ENCODE results near the gene LUC7L2. TPM values are rescaled to one million over a fixed set of nuclear protein-coding genes. Genes with fewer than 3 reads are reported as not detected.

The LUC7L2 gene
- total and polyA plus RNA-seq, 11 donors, result 29.4 to 55.4 (median 46.2) TPM

DNA sequence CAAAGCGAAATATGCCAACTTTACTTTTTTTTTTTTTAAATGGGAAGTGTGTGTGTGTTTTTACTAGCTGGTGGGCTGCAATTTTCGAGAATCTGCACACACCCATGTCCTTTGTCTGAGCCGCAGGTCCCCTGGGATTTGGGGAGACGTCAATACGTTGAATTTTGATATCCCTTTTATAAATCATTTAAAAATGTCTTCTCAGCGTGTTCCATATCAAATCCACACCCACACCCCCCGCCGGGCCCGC, 19.0 kb upstream of the LUC7L2 start:
- Histone ChIP-seq H3K27ac (peak overlapping the region; percentile 96 to 100 (median 99)), H3K9me3 (peaks cover 0 to 9% (median 0%) of the 10 kb centered on the region in 12 donors), H3K36me3 (peaks cover 0 to 8% (median 6%) of the 10 kb centered on the region in 9 donors), H3K4me1 (peaks cover 0 to 25% (median 10%) of the 10 kb centered on the region in 12 donors), H3K4me3 (peak overlapping the region; percentile 63 to 88 (median 84)), H3K27me3 (no peaks in the 10 kb centered on the region)
- no peak for DNase-seq
- intact Hi-C loops (cut with DNase I), result loop anchor here in 9 of 10 donors (1.0 to 2.0 kb wide), 4 partner anchors 18 to 110 kb away; partner anchors contain the start of genes LUC7L2 (in 9 of the 9) and UBN2 (in 2 of the 9)
- ATAC-seq, result peak in 2 of 4 donors; percentile 2 to 4
- no peak for TF ChIP-seq POLR2A (IDR thresholded peaks at IDR 0.05)
- TF ChIP-seq, protein P1, sequence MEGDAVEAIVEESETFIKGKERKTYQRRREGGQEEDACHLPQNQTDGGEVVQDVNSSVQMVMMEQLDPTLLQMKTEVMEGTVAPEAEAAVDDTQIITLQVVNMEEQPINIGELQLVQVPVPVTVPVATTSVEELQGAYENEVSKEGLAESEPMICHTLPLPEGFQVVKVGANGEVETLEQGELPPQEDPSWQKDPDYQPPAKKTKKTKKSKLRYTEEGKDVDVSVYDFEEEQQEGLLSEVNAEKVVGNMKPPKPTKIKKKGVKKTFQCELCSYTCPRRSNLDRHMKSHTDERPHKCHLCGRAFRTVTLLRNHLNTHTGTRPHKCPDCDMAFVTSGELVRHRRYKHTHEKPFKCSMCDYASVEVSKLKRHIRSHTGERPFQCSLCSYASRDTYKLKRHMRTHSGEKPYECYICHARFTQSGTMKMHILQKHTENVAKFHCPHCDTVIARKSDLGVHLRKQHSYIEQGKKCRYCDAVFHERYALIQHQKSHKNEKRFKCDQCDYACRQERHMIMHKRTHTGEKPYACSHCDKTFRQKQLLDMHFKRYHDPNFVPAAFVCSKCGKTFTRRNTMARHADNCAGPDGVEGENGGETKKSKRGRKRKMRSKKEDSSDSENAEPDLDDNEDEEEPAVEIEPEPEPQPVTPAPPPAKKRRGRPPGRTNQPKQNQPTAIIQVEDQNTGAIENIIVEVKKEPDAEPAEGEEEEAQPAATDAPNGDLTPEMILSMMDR (IDR thresholded peaks at IDR 0.05), result no peak
- WGBS, 4 donors, result 0 to 1% (median 0%) methylated on average over 9 of the region's 9 CpGs

DNA sequence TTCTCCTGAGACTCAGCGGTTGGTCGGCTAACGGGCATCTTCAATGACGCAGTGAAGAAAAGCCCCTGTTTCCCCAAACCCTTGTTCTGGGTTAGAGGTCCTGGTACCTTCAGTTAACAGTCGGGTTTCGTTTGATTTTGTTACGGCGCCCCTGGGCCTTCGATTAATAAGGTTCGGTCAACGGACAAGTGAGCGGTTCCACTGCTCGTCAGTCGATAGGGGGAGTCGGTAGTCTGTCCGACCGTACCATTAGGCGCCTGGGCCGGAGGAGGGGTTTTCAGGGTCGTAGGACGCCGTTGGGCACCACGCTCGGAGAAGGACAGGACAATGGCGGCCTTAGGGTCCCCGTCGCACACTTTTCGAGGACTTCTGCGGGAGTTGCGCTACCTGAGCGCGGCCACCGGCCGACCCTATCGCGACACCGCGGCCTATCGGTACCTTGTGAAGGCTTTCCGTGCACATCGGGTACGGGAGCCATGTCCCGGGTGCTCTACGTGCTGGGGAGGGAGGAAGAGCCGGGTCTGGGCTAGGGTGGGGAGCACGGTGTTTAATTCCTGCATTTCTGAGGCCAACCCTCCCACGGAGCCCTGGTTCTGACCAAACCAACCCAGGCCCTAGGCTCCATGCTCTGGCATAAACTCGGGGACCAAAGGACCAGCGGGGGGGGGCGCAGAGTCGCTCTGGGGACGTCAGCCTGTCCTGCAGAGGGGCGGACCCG, 18.5 kb upstream of the LUC7L2 start, which contains the start of gene FMC1:
FMC1 (plus strand) TSS at position 280 of the 718 bp plus-strand sequence; CDS start at position 328, 48 bp downstream.
- 0% methylated on average over 17 to 54 of the region's 54 CpGs for WGBS, 4 donors
- H3K9me3 ChIP-seq, result peaks cover 0 to 9% (median 0%) of the 10 kb centered on the region in 12 donors
- H3K27ac ChIP-seq, result peak within 1 kb of the TSS; percentile 96 to 100 (median 99)
- peak within 1 kb of the TSS; percentile 63 to 88 (median 84) for H3K4me3 ChIP-seq
- peak; percentile 82 to 89 (median 86) for ATAC-seq
- DNase-seq, result peak; percentile 94 to 97 (median 96)
- H3K36me3 ChIP-seq, result peaks cover 0 to 13% (median 9%) of the 10 kb centered on the region in 9 donors
- H3K27me3 ChIP-seq, result no peaks in the 10 kb centered on the region
- TF ChIP-seq POLR2A (IDR thresholded peaks at IDR 0.05), result no peak
- TF ChIP-seq, protein P1 (IDR thresholded peaks at IDR 0.05), result peak in 10 of 12 donors; percentile 15 to 66 (median 46)
- peaks cover 0 to 25% (median 10%) of the 10 kb centered on the region in 12 donors for H3K4me1 ChIP-seq
- intact Hi-C loops (cut with DNase I), result loop anchor here in 6 of 10 donors (1.0 to 2.0 kb wide), 3 partner anchors 18 to 110 kb away; partner anchors contain the start of genes LUC7L2 (in 6 of the 6) and UBN2 (in 1 of the 6)

DNA sequence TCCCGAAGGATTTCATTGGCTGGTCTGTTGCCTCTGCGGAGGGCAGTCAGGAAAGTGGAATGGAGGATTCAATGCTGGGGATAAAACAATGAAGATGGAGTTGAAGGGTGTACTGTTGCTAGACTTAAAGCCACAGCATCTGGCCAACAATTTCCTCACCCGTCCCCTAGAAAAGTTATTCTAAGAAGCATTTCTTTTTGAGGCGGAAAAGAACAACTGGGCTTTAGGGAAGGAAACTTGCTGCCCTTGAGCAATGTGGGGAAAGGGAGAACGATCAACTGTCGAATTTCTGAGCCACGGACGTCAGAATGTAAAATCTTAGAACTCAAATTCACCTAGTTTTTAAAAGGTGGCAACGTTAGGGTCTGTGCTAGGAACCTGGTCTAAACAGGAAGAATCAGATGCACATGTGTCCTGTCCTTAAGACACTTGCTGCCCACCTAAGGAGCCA, 17.9 kb upstream of the LUC7L2 start:
- WGBS, 4 donors, result 0% methylated on average over 9 of the region's 9 CpGs
- no peak for DNase-seq
- Histone ChIP-seq H3K27ac (peak overlapping the region; percentile 96 to 100 (median 99)), H3K9me3 (peaks cover 0 to 9% (median 0%) of the 10 kb centered on the region in 12 donors), H3K4me3 (peak overlapping the region; percentile 63 to 88 (median 84)), H3K27me3 (no peaks in the 10 kb centered on the region), H3K36me3 (peaks cover 0 to 19% (median 15%) of the 10 kb centered on the region in 9 donors), H3K4me1 (peaks cover 0 to 25% (median 10%) of the 10 kb centered on the region in 12 donors)
- peak; percentile 12 to 46 for TF ChIP-seq POLR2A (IDR thresholded peaks at IDR 0.05)
- TF ChIP-seq, protein P1 (IDR thresholded peaks at IDR 0.05), result no peak
- intact Hi-C loops (cut with DNase I), result loop anchor here in 7 of 10 donors (1.0 to 2.0 kb wide), 4 partner anchors 15 to 111 kb away; partner anchors contain the start of genes LUC7L2 (in 6 of the 7) and UBN2 (in 1 of the 7)
- ATAC-seq, result no peak

DNA sequence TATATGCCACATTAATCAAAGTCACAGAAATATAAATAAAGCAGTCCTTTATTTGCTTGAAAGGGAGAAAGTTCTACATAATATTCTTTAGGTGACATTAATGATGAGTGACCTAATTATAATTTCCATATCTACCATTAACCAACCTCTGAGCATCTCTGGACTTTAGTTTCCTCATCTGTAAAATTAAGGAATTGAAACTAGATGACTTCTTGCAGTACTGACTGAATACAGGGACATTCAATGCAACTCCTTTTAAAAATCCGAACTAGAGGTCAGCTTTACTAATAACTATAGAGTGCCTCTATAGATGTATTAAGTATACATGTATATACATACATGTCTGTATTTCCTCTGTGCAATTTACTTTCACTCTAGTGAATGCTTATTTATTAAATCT, 14.7 kb upstream of the LUC7L2 start:
- intact Hi-C loops (cut with DNase I), result no loop called here
- no peak for ATAC-seq
- TF ChIP-seq, protein P1 (IDR thresholded peaks at IDR 0.05), result no peak
- no peak for TF ChIP-seq POLR2A (IDR thresholded peaks at IDR 0.05)
- no peak for DNase-seq
- Histone ChIP-seq H3K27me3 (no peaks in the 10 kb centered on the region), H3K27ac (no peak overlapping the region), H3K4me1 (peaks cover 0 to 25% (median 10%) of the 10 kb centered on the region in 12 donors), H3K9me3 (peaks cover 0 to under 1% (median 0%) of the 10 kb centered on the region in 12 donors), H3K4me3 (no peak overlapping the region), H3K36me3 (peaks cover 0 to 47% (median 36%) of the 10 kb centered on the region in 9 donors)
- WGBS, 4 donors, result 91 to 94% (median 92%) methylated on average over 1 of the region's 1 CpG

All from heart left ventricle (tissue), 16 donors.